ENCODE data around the gene FDXACB1.
"Not testable (repeated sequence)": the region's sequence is repeated elsewhere in the genome, so short reads cannot be mapped to it uniquely, and the experiment has no call there.

FDXACB1 gene

GRCh38 chr11:111905411-111905810 lies 26.4 kb upstream of the FDXACB1 start:
- no peak overlapping the region for H3K4me3 ChIP-seq (ENCODE audit: low read length)
- H3K4me1 ChIP-seq (ENCODE audit: insufficient read depth, low read length), result no peaks in the 10 kb centered on the region
- H3K9me3 ChIP-seq (ENCODE audit: insufficient read depth, low read depth, low read length), result no peaks in the 10 kb centered on the region
- H3K27ac ChIP-seq (ENCODE audit: low read length), result no peak overlapping the region
- H3K36me3 ChIP-seq (ENCODE audit: insufficient read depth, low read depth, low read length), result no peaks in the 10 kb centered on the region
- no peaks in the 10 kb centered on the region for H3K27me3 ChIP-seq (ENCODE audit: insufficient read depth, low read length)
- H3K9ac ChIP-seq (ENCODE audit: low read depth, low read length), result no peak overlapping the region

DNA sequence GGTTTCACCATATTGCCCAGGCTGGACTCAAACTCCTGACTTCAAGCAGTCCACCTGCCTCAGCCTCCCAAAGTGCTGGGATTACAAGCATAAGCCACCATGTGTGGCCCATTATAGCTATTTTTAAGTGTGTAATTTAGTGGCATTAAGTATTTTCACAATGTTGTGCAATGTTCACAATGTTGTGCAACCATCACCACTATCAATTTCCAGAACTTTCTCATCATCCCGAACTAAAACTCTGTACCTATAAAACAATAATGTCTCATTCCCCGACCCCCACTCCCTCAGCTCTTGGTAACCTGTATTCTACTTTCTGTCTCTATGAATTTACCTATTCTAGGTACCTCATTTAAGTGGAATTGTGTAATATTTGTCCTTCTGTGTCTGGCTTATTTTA lies 7.9 kb upstream of the FDXACB1 start:
- Histone ChIP-seq H3K36me3 (ENCODE audit: insufficient read depth, low read depth, low read length) (no peaks in the 10 kb centered on the region), H3K9ac (ENCODE audit: low read depth, low read length) (no peak overlapping the region), H3K4me1 (ENCODE audit: insufficient read depth, low read length) (no peaks in the 10 kb centered on the region), H3K27me3 (ENCODE audit: insufficient read depth, low read length) (no peaks in the 10 kb centered on the region), H3K4me3 (ENCODE audit: low read length) (no peak overlapping the region), H3K9me3 (ENCODE audit: insufficient read depth, low read depth, low read length) (no peaks in the 10 kb centered on the region), H3K27ac (ENCODE audit: low read length) (no peak overlapping the region)

GRCh38 chr11:111886032-111886431 lies 7.1 kb upstream of the FDXACB1 start:
- Histone ChIP-seq H3K9ac (ENCODE audit: low read depth, low read length) (no peak overlapping the region), H3K27me3 (ENCODE audit: insufficient read depth, low read length) (no peaks in the 10 kb centered on the region), H3K36me3 (ENCODE audit: insufficient read depth, low read depth, low read length) (no peaks in the 10 kb centered on the region), H3K9me3 (ENCODE audit: insufficient read depth, low read depth, low read length) (no peaks in the 10 kb centered on the region), H3K4me1 (ENCODE audit: insufficient read depth, low read length) (no peaks in the 10 kb centered on the region), H3K4me3 (ENCODE audit: low read length) (no peak overlapping the region), H3K27ac (ENCODE audit: low read length) (no peak overlapping the region)

- H3K9ac ChIP-seq (ENCODE audit: low read depth, low read length); H3K4me1 ChIP-seq (ENCODE audit: insufficient read depth, low read length); H3K9me3 ChIP-seq (ENCODE audit: insufficient read depth, low read depth, low read length); H3K4me3 ChIP-seq (ENCODE audit: low read length); H3K36me3 ChIP-seq (ENCODE audit: insufficient read depth, low read depth, low read length); H3K27me3 ChIP-seq (ENCODE audit: insufficient read depth, low read length); H3K27ac ChIP-seq (ENCODE audit: low read length): not testable (repeated sequence)
Observed at GRCh38 chr11:111885053-111885452, 6.1 kb upstream of the FDXACB1 start.

GRCh38 chr11:111882202-111882601 lies 3.2 kb upstream of the FDXACB1 start:
- no peak overlapping the region for H3K9ac ChIP-seq (ENCODE audit: low read depth, low read length)
- H3K27ac ChIP-seq (ENCODE audit: low read length), result no peak overlapping the region
- H3K36me3 ChIP-seq (ENCODE audit: insufficient read depth, low read depth, low read length), result no peaks in the 10 kb centered on the region
- no peak overlapping the region for H3K4me3 ChIP-seq (ENCODE audit: low read length)
- H3K27me3 ChIP-seq (ENCODE audit: insufficient read depth, low read length), result no peaks in the 10 kb centered on the region
- H3K4me1 ChIP-seq (ENCODE audit: insufficient read depth, low read length), result peaks cover 4% of the 10 kb centered on the region; the same call in 1 of the 2 replicates
- H3K9me3 ChIP-seq (ENCODE audit: insufficient read depth, low read depth, low read length), result no peaks in the 10 kb centered on the region

DNA sequence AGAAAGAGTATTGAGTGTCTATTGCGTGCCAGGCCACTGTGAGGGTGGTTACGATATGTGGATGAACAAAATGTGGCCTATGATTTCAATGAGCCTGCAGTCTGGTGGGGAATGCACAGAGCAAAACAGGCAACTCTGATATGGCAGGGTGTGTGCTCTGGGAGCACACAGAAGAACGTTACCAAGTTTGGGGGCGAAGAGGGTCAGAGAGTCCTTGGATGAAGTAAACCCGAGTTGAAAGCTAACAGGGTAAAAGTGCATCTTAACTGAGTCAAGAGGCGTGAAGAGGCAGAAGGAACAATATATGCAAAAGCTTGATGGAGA lies 634 bp upstream of the FDXACB1 start:
- H3K4me3 ChIP-seq (ENCODE audit: low read length), result peak overlapping the region; percentile 81
- H3K4me1 ChIP-seq (ENCODE audit: insufficient read depth, low read length), result peaks cover 4% of the 10 kb centered on the region; the same call in 1 of the 2 replicates
- H3K27me3 ChIP-seq (ENCODE audit: insufficient read depth, low read length), result no peaks in the 10 kb centered on the region

GRCh38 chr11:111878385-111878848 lies 548 bp downstream of the FDXACB1 start:
- peaks cover 4% of the 10 kb centered on the region; the same call in 1 of the 2 replicates for H3K4me1 ChIP-seq (ENCODE audit: insufficient read depth, low read length)
- H3K36me3 ChIP-seq (ENCODE audit: insufficient read depth, low read depth, low read length), result no peaks in the 10 kb centered on the region
- H3K9ac ChIP-seq (ENCODE audit: low read depth, low read length), result peak overlapping the region; percentile 83; the same call in 1 of the 2 replicates
- H3K27ac ChIP-seq (ENCODE audit: low read length), result no peak overlapping the region
- H3K27me3 ChIP-seq (ENCODE audit: insufficient read depth, low read length), result no peaks in the 10 kb centered on the region
- no peaks in the 10 kb centered on the region for H3K9me3 ChIP-seq (ENCODE audit: insufficient read depth, low read depth, low read length)
- H3K4me3 ChIP-seq (ENCODE audit: low read length), result peak overlapping the region; percentile 81

More for the DNA sequence above, 634 bp upstream of the FDXACB1 start:
- Histone ChIP-seq H3K36me3 (ENCODE audit: insufficient read depth, low read depth, low read length) (no peaks in the 10 kb centered on the region), H3K27ac (ENCODE audit: low read length) (peak overlapping the region; percentile 81), H3K9ac (ENCODE audit: low read depth, low read length) (peak overlapping the region; percentile 83), H3K9me3 (ENCODE audit: insufficient read depth, low read depth, low read length) (no peaks in the 10 kb centered on the region)

DNA sequence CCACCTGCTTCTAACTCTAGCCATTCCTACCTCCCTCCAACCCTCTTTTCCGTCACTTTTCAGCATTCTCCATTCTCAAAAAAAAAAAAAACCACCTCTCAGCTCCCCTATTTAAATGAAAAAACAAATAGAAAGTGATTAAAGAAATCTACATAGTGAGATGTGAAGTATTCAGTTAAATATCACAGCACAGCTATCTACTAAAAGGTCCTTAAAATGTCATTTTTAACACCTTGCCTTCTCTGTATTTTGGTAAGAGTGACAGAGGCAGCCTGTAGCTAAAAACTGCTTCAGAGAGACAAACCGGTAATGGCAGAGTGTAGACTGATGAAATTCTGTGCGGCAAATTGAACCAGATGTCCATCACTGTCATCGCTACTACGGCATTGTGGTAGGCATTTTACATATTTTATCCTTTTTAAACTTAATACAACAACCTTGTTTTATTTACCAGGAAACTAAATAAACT lies 7.2 kb downstream of the FDXACB1 start:
- Histone ChIP-seq H3K9ac (ENCODE audit: low read depth, low read length) (peak overlapping the region; percentile 71; the same call in 1 of the 2 replicates), H3K4me1 (ENCODE audit: insufficient read depth, low read length) (no peaks in the 10 kb centered on the region), H3K9me3 (ENCODE audit: insufficient read depth, low read depth, low read length) (no peaks in the 10 kb centered on the region), H3K27me3 (ENCODE audit: insufficient read depth, low read length) (no peaks in the 10 kb centered on the region), H3K36me3 (ENCODE audit: insufficient read depth, low read depth, low read length) (peaks cover 14% of the 10 kb centered on the region; the same call in 1 of the 2 replicates), H3K27ac (ENCODE audit: low read length) (no peak overlapping the region), H3K4me3 (ENCODE audit: low read length) (peak overlapping the region; percentile 89)

- Histone ChIP-seq H3K27me3 (ENCODE audit: insufficient read depth, low read length) (no peaks in the 10 kb centered on the region), H3K9ac (ENCODE audit: low read depth, low read length) (peak within 1 kb of the TSS; percentile 71; the same call in 1 of the 2 replicates), H3K27ac (ENCODE audit: low read length) (no peak within 1 kb of the TSS), H3K4me3 (ENCODE audit: low read length) (peak within 1 kb of the TSS; percentile 89), H3K4me1 (ENCODE audit: insufficient read depth, low read length) (no peaks in the 10 kb centered on the region), H3K9me3 (ENCODE audit: insufficient read depth, low read depth, low read length) (no peaks in the 10 kb centered on the region), H3K36me3 (ENCODE audit: insufficient read depth, low read depth, low read length) (peaks cover 19% of the 10 kb centered on the region)
Observed at GRCh38 chr11:111870886-111871692, 7.9 kb downstream of the FDXACB1 start, which contains the start of gene ALG9. TSS of gene ALG9 (minus strand) at chr11:111871581. CDS start at chr11:111871482, 99 bp downstream.

DNA sequence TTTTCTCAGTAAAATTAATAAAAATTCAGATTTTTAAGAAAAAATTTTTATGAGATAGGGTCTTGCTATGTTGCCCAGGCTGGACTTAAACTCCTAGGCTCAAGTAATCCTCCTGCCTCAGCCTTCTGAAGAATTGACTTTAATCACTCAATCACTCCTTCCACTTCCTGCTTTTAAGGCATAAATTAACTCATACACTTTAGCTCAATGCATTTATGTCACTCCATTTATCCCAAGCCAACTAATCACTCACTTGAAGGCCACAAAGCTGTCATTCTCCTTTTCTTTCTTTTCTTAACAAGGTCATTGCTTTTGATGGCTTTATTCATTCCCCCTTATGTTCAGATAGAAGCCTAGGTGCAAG lies 8.5 kb downstream of the FDXACB1 start:
- peaks cover 21% of the 10 kb centered on the region for H3K36me3 ChIP-seq (ENCODE audit: insufficient read depth, low read depth, low read length)
- no peaks in the 10 kb centered on the region for H3K4me1 ChIP-seq (ENCODE audit: insufficient read depth, low read length)
- H3K9me3 ChIP-seq (ENCODE audit: insufficient read depth, low read depth, low read length), result no peaks in the 10 kb centered on the region
- peak overlapping the region; percentile 89 for H3K4me3 ChIP-seq (ENCODE audit: low read length)
- H3K9ac ChIP-seq (ENCODE audit: low read depth, low read length), result peak overlapping the region; percentile 71; the same call in 1 of the 2 replicates
- no peaks in the 10 kb centered on the region for H3K27me3 ChIP-seq (ENCODE audit: insufficient read depth, low read length)
- no peak overlapping the region for H3K27ac ChIP-seq (ENCODE audit: low read length)

DNA sequence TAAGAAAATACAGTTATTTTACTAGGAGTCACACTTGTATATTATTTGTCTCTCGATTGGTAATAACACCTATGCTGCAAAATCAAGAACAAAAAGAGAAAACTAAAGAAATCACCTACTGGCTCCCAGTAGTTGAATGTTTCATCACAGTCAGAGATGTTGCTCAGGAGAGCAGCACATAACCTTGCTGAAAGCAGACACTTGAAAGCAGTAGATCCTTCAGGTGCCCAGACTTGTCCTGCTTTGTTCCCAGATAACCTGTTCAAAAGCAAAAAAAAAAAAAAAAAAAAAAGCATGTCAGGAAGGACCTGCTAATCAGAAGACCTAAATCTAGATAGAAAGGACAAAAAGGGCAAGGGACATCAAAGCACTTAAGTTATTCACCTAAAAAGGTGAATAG lies 8.9 kb downstream of the FDXACB1 start:
- Histone ChIP-seq H3K4me3 (ENCODE audit: low read length) (no peak overlapping the region), H3K9ac (ENCODE audit: low read depth, low read length) (no peak overlapping the region), H3K9me3 (ENCODE audit: insufficient read depth, low read depth, low read length) (no peaks in the 10 kb centered on the region), H3K36me3 (ENCODE audit: insufficient read depth, low read depth, low read length) (peaks cover 25% of the 10 kb centered on the region), H3K27ac (ENCODE audit: low read length) (no peak overlapping the region), H3K27me3 (ENCODE audit: insufficient read depth, low read length) (no peaks in the 10 kb centered on the region), H3K4me1 (ENCODE audit: insufficient read depth, low read length) (no peaks in the 10 kb centered on the region)

DNA sequence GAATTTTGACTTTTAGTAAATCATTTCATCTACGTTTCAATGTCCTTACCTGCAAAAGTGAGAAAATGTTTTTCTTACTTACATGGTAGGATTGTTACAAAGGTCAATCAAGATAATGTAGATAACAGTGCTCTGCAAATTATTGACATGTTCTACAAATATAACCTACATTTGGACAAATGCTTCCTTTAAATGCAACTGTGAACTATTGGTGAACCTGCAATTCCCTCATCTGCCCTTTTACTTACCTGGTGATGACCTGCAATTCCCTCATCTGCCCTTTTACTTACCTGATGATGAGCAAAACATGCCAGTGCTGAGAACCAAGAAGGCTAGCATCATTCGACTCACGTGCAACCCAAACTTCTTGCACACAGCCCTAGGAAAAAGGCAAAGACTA lies 18.7 kb downstream of the FDXACB1 start:
- Histone ChIP-seq H3K4me1 (ENCODE audit: insufficient read depth, low read length) (no peaks in the 10 kb centered on the region), H3K9ac (ENCODE audit: low read depth, low read length) (no peak overlapping the region), H3K36me3 (ENCODE audit: insufficient read depth, low read depth, low read length) (peaks cover 27% of the 10 kb centered on the region), H3K9me3 (ENCODE audit: insufficient read depth, low read depth, low read length) (no peaks in the 10 kb centered on the region), H3K27me3 (ENCODE audit: insufficient read depth, low read length) (no peaks in the 10 kb centered on the region), H3K27ac (ENCODE audit: low read length) (no peak overlapping the region), H3K4me3 (ENCODE audit: low read length) (no peak overlapping the region)

Data from iPS-20b (cell line).